Rectal smooth muscle tissue (tissue), 1 donor: ENCODE results near the gene CCDC78.
"Not testable (repeated sequence)": the region's sequence is repeated elsewhere in the genome, so short reads cannot be mapped to it uniquely, and the experiment has no call there.

Experiments used
- H3K27ac ChIP-seq: one replicate; pipeline ENCODE4 v1.7.0; 2013; ENCODE audit warnings: low read depth, low read length, inconsistent platforms
- H3K27me3 ChIP-seq: one replicate; pipeline ENCODE4 v1.7.0; 2013; ENCODE audit warnings: low read length; ENCODE audit not compliant: control insufficient read depth, insufficient read depth
- H3K36me3 ChIP-seq: one replicate; pipeline ENCODE4 v1.7.0; 2013; ENCODE audit warnings: low read length; ENCODE audit not compliant: control insufficient read depth, insufficient read depth
- H3K4me1 ChIP-seq: one replicate; pipeline ENCODE4 v1.7.0; 2013; ENCODE audit warnings: low read length; ENCODE audit not compliant: control insufficient read depth, insufficient read depth
- H3K4me3 ChIP-seq: one replicate; pipeline ENCODE4 v1.7.0; 2013; ENCODE audit warnings: low read length
- H3K9ac ChIP-seq: one replicate; pipeline ENCODE4 v1.7.0; 2013; ENCODE audit warnings: low read length

CCDC78 gene

DNA sequence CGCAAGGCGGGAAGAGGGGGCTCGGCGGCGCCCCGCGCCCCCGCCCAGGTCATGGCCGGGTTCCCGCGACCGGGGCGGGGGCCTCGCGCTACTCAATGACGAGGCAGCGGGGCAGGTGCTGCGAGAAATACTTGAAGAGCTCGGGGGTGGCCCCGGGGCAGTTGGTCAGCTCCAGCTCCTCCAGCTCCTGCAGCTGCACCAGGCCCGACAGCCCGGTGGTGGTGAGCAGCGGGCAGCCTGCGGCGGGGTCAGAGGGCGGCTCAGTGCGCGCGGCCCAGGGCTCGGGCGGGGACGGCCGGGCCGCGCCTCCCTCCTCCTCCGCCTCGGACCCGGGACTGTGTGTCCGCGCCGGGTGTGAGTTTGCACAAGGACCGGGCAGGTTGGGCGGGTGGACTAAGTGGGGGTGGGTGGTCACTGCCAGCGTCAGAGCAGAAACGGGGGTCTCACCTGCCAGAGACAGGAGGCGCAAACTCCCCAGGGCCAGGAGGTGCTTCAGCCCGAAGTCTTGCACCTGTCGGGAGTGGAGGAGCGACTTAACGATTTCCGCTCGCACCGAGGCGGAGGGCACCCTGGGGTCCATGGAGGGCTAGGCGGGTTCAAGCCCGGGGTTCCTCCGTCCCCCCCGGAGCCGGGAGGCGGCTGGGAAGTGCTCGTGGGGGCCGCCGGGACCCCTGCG lies 31.9 kb downstream of the CCDC78 start:
- Histone ChIP-seq H3K4me1 (peaks cover 5% of the 10 kb centered on the region), H3K4me3 (no peak overlapping the region), H3K36me3 (no peaks in the 10 kb centered on the region), H3K9ac (no peak overlapping the region), H3K27ac (no peak overlapping the region), H3K27me3 (peaks cover 14% of the 10 kb centered on the region)

DNA sequence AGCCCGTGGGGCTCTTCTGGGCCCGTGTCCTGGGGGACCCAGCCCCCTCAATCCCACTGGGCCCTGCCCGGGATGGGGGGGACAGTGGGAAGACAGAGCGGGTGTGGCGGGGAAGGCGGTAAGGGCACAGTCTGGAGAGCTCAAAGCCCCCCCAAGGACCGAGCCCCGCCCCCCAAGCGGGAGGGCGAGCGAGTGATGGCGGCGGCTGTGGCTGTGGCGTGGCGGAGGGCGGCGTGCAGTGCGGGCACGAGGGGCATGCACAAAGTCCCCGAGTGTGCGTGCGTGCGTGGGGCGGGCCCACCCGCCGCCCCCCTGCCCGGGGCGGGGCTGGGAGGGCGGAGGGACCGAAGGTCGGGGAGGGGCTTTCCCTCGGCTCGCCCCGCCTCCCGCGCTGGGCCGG lies 32.5 kb downstream of the CCDC78 start:
- Histone ChIP-seq H3K27ac (no peak overlapping the region), H3K27me3 (peaks cover 12% of the 10 kb centered on the region), H3K36me3 (no peaks in the 10 kb centered on the region), H3K9ac (no peak overlapping the region), H3K4me1 (peaks cover 5% of the 10 kb centered on the region), H3K4me3 (no peak overlapping the region)

GRCh38 chr16:693364-693763 lies 32.9 kb downstream of the CCDC78 start:
- peaks cover 12% of the 10 kb centered on the region for H3K27me3 ChIP-seq
- no peak overlapping the region for H3K9ac ChIP-seq
- H3K4me1 ChIP-seq, result peaks cover 5% of the 10 kb centered on the region
- H3K4me3 ChIP-seq, result no peak overlapping the region
- no peak overlapping the region for H3K27ac ChIP-seq
- no peaks in the 10 kb centered on the region for H3K36me3 ChIP-seq

GRCh38 chr16:692356-693108 lies 33.7 kb downstream of the CCDC78 start:
- H3K36me3 ChIP-seq, result no peaks in the 10 kb centered on the region
- H3K27ac ChIP-seq, result no peak overlapping the region
- H3K4me3 ChIP-seq, result no peak overlapping the region
- no peak overlapping the region for H3K9ac ChIP-seq
- peaks cover 5% of the 10 kb centered on the region for H3K4me1 ChIP-seq
- peaks cover 12% of the 10 kb centered on the region for H3K27me3 ChIP-seq

DNA sequence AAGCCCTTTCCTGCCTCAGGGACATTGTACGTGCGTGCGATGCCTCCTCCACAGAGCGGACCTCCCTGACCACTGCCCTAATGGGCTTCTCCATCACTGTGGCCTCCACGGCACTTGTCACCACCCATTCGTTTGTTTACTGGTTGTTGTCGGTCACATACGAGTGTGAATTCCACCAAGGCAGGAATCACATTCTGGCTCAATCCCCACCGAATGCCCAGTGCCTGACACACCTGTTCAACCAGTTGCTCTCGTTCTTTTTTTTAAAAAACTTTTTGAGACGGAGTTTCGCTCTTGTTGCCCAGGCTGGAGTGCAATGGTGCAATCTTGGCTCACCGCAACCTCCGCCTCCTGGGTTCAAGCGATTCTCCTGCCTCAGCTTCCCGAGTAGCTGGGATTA lies 35.0 kb downstream of the CCDC78 start:
- H3K4me3 ChIP-seq, H3K4me1 ChIP-seq, H3K9ac ChIP-seq, H3K36me3 ChIP-seq, H3K27ac ChIP-seq: not testable (repeated sequence)
- H3K27me3 ChIP-seq, result peaks cover 12% of the 10 kb centered on the region

DNA sequence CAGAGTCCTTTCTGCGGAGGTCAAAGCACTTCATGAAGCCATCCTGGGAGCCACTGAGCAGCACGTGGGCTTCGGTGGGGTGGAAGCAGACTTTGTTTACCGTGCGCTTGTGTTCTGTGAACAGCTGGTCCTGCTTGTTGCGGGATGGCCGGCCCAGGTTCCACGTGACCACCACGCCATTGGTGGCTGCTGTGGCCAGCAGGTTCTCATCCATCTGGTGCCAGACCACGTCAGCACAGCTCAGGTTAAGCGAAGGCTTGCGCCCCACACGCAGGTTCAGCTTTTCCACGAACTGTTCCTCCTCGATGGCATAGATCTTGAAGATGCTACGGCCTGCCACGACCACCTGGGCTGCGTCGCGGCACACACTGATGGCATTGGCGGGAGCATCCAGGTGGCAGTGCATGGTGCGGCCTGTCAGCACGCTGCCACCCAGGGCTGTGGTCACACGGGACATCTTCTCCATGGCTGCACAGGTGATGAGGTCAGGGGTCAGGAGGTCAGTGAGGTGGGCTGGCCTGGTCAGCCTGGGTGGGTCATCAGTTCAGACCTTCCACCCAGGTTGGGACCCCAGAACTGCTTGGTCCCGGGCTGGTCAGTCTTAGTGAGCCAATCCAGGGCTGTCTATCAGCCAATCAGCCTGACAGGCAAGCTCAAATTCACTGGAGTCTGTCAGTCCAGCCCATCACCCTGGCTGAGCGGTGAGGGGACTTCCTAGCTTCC lies 36.9 kb downstream of the CCDC78 start:
- Histone ChIP-seq H3K27ac (peak overlapping the region; percentile 80), H3K36me3 (peaks cover 3% of the 10 kb centered on the region), H3K4me1 (peaks cover 5% of the 10 kb centered on the region), H3K9ac (peak overlapping the region; percentile 83), H3K4me3 (peak overlapping the region; percentile 93), H3K27me3 (peaks cover 5% of the 10 kb centered on the region)

GRCh38 chr16:687499-687898 lies 38.7 kb downstream of the CCDC78 start:
- H3K36me3 ChIP-seq, result peaks cover 5% of the 10 kb centered on the region
- peaks cover 9% of the 10 kb centered on the region for H3K4me1 ChIP-seq
- no peaks in the 10 kb centered on the region for H3K27me3 ChIP-seq
- no peak overlapping the region for H3K9ac ChIP-seq
- H3K27ac ChIP-seq, result no peak overlapping the region
- no peak overlapping the region for H3K4me3 ChIP-seq

DNA sequence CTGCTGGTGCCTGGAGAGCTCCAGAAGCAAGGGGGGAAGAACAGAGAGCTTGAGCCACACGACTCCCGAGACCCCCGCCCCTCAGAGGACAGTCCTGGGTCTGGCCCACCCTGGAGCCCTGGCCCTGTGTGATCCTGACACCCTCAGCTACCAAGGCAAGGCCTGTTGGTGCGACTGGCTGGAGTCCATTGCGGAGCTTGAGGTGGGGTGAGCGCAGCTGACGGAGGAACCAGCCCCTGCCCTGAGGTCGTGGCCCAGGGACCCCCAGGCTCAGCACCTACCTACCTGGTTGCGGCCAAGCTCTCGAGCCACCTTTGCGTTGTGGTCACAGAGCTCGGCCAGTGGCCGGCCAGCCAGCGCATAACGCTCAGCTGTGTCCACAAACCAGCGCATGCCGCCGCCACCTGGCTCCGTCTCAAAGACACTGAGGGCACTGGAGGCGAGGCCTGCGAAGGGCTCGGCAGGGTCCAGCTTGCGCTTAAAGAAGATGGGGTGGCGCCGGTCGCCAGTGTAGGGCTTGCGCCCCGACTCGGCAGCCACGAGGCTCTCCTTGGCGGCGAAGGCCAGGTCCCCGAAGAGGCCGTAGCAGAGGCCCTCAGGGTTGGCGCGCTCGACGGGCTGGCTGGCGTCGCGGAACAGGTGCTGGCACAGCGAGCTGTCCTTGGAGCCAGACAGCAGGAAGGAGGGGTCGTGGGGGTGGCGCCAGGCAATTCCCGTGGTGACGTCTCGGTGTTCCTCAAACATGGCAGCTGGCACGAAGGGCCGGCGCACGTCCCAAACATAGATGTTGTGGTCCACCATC lies 39.6 kb downstream of the CCDC78 start:
- Histone ChIP-seq H3K4me1 (peaks cover 10% of the 10 kb centered on the region), H3K4me3 (no peak overlapping the region), H3K36me3 (peaks cover 13% of the 10 kb centered on the region), H3K27me3 (no peaks in the 10 kb centered on the region), H3K9ac (no peak overlapping the region), H3K27ac (no peak overlapping the region)

DNA sequence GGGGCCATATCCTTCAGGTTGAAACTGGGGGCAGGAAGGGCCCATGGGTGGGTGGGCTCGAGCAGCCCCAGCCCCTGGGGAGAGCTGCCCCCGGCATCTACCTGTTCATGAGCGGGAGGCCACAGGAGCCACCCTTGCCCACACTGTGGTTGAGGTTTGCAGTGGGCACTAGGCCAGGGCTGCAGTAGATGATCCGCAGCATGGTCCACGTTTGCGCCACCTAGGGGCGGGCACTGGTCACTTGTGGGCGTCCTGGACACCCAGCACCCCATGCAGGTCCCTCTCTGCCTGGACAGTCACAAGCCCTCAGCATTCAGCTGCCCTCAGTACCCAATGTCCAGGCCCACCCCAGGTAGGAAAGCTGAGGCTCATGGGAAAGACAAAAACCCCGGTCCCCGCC lies 40.3 kb downstream of the CCDC78 start:
- Histone ChIP-seq H3K9ac (no peak overlapping the region), H3K36me3 (peaks cover 18% of the 10 kb centered on the region), H3K4me3 (no peak overlapping the region), H3K27ac (no peak overlapping the region), H3K4me1 (peaks cover 16% of the 10 kb centered on the region), H3K27me3 (no peaks in the 10 kb centered on the region)

DNA sequence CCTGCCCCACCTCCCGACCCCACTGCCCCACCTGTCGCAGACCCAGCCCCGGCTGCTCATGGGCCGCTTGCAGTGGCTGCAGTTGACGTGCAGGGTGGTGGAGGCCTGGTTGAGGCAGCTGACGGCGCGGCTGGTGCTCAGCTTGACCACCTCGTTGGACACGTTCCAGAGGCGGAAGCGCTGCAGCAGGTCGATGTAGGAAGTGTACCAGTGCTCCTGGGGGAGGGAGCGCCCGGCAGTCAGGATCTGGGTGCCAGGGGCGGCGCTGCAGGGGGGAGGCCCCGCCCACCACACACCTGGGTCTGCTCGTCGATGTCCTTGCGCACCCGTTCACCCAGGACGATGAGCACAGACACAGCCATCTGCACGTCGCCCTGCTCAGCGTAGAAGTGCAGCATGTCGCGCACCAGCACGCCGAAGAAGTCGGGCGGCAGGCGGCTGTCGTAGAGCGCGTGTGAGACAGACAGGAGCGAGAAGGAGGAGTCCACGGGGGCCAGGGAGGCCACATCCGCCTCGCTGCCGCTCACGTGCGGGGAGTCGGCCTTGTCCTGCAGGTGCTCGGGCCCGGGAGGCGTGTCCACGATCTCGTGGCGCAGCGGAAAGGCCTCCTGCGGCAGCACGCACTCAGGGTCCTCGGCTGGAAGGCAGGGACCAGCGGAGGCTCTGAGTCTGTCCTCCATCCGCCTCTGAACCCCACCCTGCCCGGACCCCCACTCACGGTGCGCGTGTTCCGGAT lies 41.1 kb downstream of the CCDC78 start:
- Histone ChIP-seq H3K27ac (no peak overlapping the region), H3K4me1 (peaks cover 19% of the 10 kb centered on the region), H3K27me3 (no peaks in the 10 kb centered on the region), H3K4me3 (peak overlapping the region; percentile 8), H3K36me3 (peaks cover 18% of the 10 kb centered on the region), H3K9ac (no peak overlapping the region)

DNA sequence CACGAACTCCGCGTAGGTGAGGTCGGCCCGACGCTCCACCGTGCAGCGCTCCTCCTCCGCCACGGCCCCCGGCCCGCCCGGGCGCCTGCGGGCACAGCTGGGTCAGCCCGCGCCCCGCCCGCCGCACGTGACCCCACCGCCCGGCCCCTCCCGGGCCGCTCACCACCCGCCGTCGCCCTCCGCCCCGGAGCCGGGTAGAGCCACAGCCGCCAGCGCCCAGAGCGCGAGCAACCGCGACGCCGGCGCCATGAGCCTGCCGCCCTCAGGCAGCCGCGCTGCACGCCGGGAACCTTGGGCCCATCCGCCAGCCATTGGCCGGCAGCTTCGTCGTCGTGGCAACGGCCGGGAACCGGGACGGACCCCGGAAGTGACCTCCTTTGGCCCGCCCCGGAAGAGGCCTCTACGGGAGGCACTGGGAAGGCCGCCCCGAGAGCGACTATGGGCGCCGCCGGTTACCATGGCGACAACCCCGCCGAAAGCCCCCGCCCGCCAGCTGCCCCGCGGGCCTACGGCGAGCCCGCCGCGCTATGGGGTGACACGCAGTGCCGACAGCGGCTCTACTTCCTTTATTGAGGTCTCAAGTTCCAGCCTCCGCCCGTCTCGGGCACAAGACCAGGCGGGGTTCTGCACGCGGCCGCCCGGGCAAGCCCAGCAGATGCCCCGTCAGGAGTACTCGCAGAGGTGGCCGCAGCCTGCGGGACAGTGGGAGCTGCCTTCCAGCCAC lies 42.0 kb downstream of the CCDC78 start, which contains the start of gene JMJD8:
JMJD8 (minus strand) TSS at position 264 of the 724 bp plus-strand sequence; CDS start at position 249, 15 bp downstream.
- Histone ChIP-seq H3K27ac (peak within 1 kb of the TSS; percentile 66), H3K4me1 (peaks cover 15% of the 10 kb centered on the region)

More for the DNA sequence above, 42.0 kb downstream of the CCDC78 start, which contains the start of gene JMJD8:
- H3K27me3 ChIP-seq, result no peaks in the 10 kb centered on the region
- peaks cover 18% of the 10 kb centered on the region for H3K36me3 ChIP-seq
- H3K4me3 ChIP-seq, result peak within 1 kb of the TSS; percentile 91
- H3K9ac ChIP-seq, result peak within 1 kb of the TSS; percentile 49
